Vein endothelial cell (primary cell): ENCODE measurements around the gene OR2T6. TPM values are rescaled to one million over a fixed set of nuclear protein-coding genes. Genes with fewer than 3 reads are reported as not detected.

ENCODE experiments used
- total RNA-seq: library from RNA; depleted of rRNA; stranded (reverse); fragments of >200 nt; gene quantifications from 2 replicates; pipeline ENCODE4 v1.2.3, GENCODE V29; 2012

The OR2T6 gene, protein sequence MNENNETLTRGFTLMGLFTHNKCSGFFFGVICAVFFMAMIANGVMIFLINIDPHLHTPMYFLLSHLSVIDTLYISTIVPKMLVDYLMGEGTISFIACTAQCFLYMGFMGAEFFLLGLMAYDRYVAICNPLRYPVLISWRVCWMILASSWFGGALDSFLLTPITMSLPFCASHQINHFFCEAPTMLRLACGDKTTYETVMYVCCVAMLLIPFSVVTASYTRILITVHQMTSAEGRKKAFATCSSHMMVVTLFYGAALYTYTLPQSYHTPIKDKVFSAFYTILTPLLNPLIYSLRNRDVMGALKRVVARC
- total RNA-seq: not detected in 2 replicates

DNA sequence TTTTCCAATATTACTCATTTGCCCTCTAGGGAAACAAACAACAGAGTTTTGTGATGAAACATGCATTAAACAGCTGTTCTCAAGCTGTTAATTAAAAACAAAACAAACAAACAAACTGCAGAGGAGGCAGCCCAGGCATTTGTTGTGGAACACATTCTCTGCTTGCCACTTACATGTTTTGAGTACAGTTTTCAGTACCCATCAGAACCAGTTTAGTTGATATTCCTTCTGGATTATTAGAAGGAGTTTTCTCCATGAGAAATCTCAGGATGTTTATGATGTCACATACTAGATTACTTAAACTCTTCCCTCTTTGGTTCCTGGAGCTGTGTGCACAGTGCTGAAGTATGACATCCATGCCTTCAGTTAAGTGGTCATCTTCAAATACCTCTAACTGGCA, at the start of gene OR2T6:
OR2T6 (plus strand) TSS at position 301 of the 400 bp plus-strand sequence. CDS start 11,863 bp downstream, outside the sequence.

DNA sequence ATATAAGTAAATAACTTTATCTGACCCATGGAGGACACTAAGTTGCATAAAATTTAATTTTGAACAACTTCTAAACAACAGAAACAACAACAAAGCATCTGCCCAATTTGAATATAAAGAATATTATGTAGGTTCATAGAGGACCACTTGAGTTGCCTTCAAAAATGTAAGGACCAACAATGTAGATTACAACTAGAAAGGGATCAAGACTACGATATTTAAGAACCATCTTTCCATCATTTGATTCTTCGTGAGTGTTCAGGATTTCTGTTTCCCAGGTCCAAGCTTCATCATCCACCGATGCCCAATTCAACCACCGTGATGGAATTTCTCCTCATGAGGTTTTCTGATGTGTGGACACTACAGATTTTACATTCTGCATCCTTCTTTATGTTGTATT, 27.1 kb upstream of the OR2T6 start, which contains the start of gene OR14C36:
OR14C36 (plus strand) TSS at position 301 of the 400 bp plus-strand sequence; CDS start at position 301, 0 bp downstream.

DNA sequence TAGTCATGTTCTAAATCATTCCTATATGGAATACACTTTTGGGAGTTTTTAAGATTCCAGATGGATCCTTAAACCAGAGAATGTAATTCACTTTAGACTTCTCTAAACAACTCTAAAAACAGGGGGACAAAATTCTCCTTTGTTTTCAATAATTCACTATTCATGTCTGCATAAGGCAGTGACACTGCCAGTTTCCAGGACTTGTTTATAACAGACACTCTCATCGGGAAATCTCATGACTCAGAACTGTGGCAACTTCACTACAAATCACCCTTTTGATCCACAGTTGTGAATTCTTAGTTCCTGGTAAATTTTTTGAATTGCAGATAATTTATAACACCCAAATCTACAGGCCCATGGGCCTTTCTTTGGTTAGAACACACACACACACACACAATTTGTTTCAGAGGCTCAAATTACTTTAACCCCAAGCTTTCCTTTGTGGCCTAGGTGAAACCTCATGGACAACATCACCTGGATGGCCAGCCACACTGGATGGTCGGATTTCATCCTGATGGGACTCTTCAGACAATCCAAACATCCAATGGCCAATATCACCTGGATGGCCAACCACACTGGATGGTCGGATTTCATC, 14.3 kb upstream of the OR2T6 start, which contains the start of gene OR2T4:
OR2T4 (plus strand) TSS at position 545 of the 595 bp plus-strand sequence; CDS start at position 545, 0 bp downstream.

DNA sequence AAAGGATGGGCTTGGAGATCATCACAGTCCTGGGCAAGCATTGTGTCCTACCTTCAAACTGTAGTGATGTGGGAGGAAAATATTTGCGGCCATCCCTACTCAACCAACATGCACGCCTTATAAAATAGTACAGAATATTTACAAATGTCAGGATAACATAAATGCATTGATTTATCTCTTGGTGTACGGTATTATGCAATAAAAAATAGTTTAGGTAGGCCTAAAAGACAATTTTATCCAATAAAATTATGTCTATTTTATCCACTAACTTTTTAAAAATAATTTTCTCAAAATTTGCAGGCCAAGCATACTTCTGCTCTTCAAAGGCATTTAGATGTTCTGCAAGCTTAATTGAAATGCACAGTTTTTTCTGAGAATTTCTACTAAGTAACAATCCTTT, 27.2 kb downstream of the OR2T6 start, which contains the start of gene OR2T1:
OR2T1 (plus strand) TSS at position 301 of the 400 bp plus-strand sequence. CDS start 3,100 bp downstream, outside the sequence.

Other genes with a start within 250 kb of the OR2T6 start
- gene OR2M5, start 230.6 kb upstream of the OR2T6 start, total RNA-seq: not detected in 2 replicates
- not detected in 2 replicates for gene OR2M2, start 200.9 kb upstream of the OR2T6 start, total RNA-seq
- not detected in 2 replicates for gene OR2M3, start 178.5 kb upstream of the OR2T6 start, total RNA-seq
- gene OR2M4, start 144.3 kb upstream of the OR2T6 start, total RNA-seq: not detected in 2 replicates
- not detected in 2 replicates for gene OR2T33, start 97.8 kb upstream of the OR2T6 start, total RNA-seq
- gene OR2T12, start 72.3 kb upstream of the OR2T6 start, total RNA-seq: not detected in 2 replicates
- gene OR2M7, start 51.2 kb upstream of the OR2T6 start, total RNA-seq: not detected in 2 replicates
- not detected in 2 replicates for gene OR14C36, start 27.0 kb upstream of the OR2T6 start, total RNA-seq
- not detected in 2 replicates for gene OR2T4, start 14.1 kb upstream of the OR2T6 start, total RNA-seq
- not detected in 2 replicates for gene OR2T1, start 27.3 kb downstream of the OR2T6 start, total RNA-seq
- gene OR2T2, start 69.9 kb downstream of the OR2T6 start, total RNA-seq: not detected in 2 replicates
- not detected in 2 replicates for gene OR2T3, start 97.6 kb downstream of the OR2T6 start, total RNA-seq
- not detected in 2 replicates for gene OR2T5, start 112.8 kb downstream of the OR2T6 start, total RNA-seq
- not detected in 2 replicates for gene OR2G6, start 132.3 kb downstream of the OR2T6 start, total RNA-seq
- not detected in 2 replicates for gene OR2T29, start 187.0 kb downstream of the OR2T6 start, total RNA-seq
- gene OR2T34, start 199.0 kb downstream of the OR2T6 start, total RNA-seq: not detected in 2 replicates
- gene OR2T10, start 222.0 kb downstream of the OR2T6 start, total RNA-seq: not detected in 2 replicates